A549 (cell line): ENCODE measurements around the gene MYO1C. TPM values are rescaled to one million over a fixed set of nuclear protein-coding genes. Genes with fewer than 3 reads are reported as not detected.

Experiments
- ATAC-seq, 2 experiments: fragments of 200-7000 bp in 1 of 2; fragments of >200 bp in 1 of 2; cut with Nextera tagmentation in 1 of 2; cut with Tn5 transposase in 1 of 2; 3 replicates each; pipeline versions ENCODE4 v1.8.0 to v1.9.1; 2018 to 2020; ENCODE audit warnings: mild to moderate bottlenecking in 1 of 2, moderate library complexity in 1 of 2
- CTCF ChIA-PET: fragments of 300-600 bp; sonication (Branson Sonifier 250); formaldehyde crosslinking; extraction: SDS; loops from one replicate; lab custom pipeline; 2021; ENCODE audit warnings: antibody characterized with exemption, inconsistent platforms; lab: Yijun Ruan, JAX
- POLR2A ChIA-PET: fragments of 350-600 bp; formaldehyde crosslinking; extraction: SDS; loops from one replicate; lab custom pipeline; 2021; ENCODE audit warnings: antibody characterized with exemption, inconsistent platforms; lab: Yijun Ruan, JAX
- DNase-seq, 2 experiments: peaks; one replicate each; pipeline versions ENCODE4 v3.0.0 to v3.0.0-alpha.2; 2011 to 2016; ENCODE audit warnings: low read depth in 1 of 2, low spot score in 1 of 2
- FAIRE-seq: peaks from 2 replicates; lab custom pipeline; 2011; peaks lifted over from hg19 to GRCh38; lab: Jason Lieb, UNC
- H3K27ac ChIP-seq, 2 experiments: fragments of >200 bp; sonication (Bioruptor Twin); formaldehyde crosslinking; 3 replicates each; pipeline ENCODE4 v1.5.1; 2016 to 2017
- H3K4me1 ChIP-seq: fragments of >200 bp; sonication (Bioruptor Twin); formaldehyde crosslinking; 3 replicates; pipeline ENCODE4 v1.6.1; 2016
- H3K4me2 ChIP-seq: fragments of >200 bp; sonication (Bioruptor Twin); formaldehyde crosslinking; 3 replicates; pipeline ENCODE4 v1.6.1; 2016
- H3K4me3 ChIP-seq: fragments of >200 bp; sonication (Bioruptor Twin); formaldehyde crosslinking; 3 replicates; pipeline ENCODE4 v1.5.1; 2016
- H3K9me3 ChIP-seq: fragments of >200 bp; sonication (Bioruptor Twin); formaldehyde crosslinking; 3 replicates; pipeline ENCODE4 v1.6.1; 2016
- CEBPB ChIP-seq, 2 experiments: fragments of >200 bp in 1 of 2; sonication (Bioruptor Twin) in 1 of 2; formaldehyde crosslinking in 1 of 2; IDR thresholded peaks; 2 replicates each; pipeline ENCODE4 v1.6.1; 2012 to 2016
- CHD2 ChIP-seq: fragments of 150-350 bp; IDR thresholded peaks from 2 replicates; pipeline ENCODE4 v1.6.1; 2014; ENCODE audit warnings: low read length; ENCODE audit not compliant: partially characterized antibody
- EHMT2 ChIP-seq: fragments of 200-600 bp; sonication (generic); IDR thresholded peaks from 2 replicates; pipeline ENCODE4 v1.6.1; 2016; ENCODE audit warnings: antibody characterized with exemption, low read depth, mild to moderate bottlenecking, moderate library complexity
- FOSL2 ChIP-seq, 2 experiments: fragments of 450-650 bp in 1 of 2; fragments of >200 bp in 1 of 2; sonication (Bioruptor Twin) in 1 of 2; formaldehyde crosslinking; IDR thresholded peaks; 2 replicates each; pipeline versions ENCODE4 v1.5.0 to v1.6.1; 2016 to 2020; ENCODE audit warnings: mild to moderate bottlenecking in 1 of 2, moderate library complexity in 1 of 2
- FOXS1 ChIP-seq: fragments of 250-450 bp; sonication (Bioruptor Pico); IDR thresholded peaks from 2 replicates; pipeline ENCODE4 v1.5.0; 2020; ENCODE audit warnings: mild to moderate bottlenecking, moderate library complexity
- HEYL ChIP-seq: fragments of 250-450 bp; sonication (Bioruptor Pico); IDR thresholded peaks from 2 replicates; pipeline ENCODE4 v1.8.0; 2021; ENCODE audit warnings: mild to moderate bottlenecking, moderate library complexity
- KDM1A ChIP-seq: fragments of 200-600 bp; sonication (generic); IDR thresholded peaks from 2 replicates; pipeline ENCODE4 v1.6.1; 2016; ENCODE audit warnings: low read depth, mild to moderate bottlenecking
- NFE2L2 ChIP-seq: fragments of 150-350 bp; conservative IDR thresholded peaks from 2 replicates; pipeline ENCODE4 v1.6.1; 2014; ENCODE audit warnings: low read length
- PHF8 ChIP-seq: fragments of 200-600 bp; sonication (generic); IDR thresholded peaks from 2 replicates; pipeline ENCODE4 v1.6.1; 2016; ENCODE audit warnings: low read depth, mild to moderate bottlenecking, antibody characterized with exemption, moderate library complexity, borderline replicate concordance
- RAD21 ChIP-seq, 2 experiments: fragments of >200 bp in 1 of 2; sonication (Bioruptor Twin) in 1 of 2; formaldehyde crosslinking in 1 of 2; IDR thresholded peaks in 1 of 2; conservative IDR thresholded peaks in 1 of 2; 2 replicates in 1 of 2; 3 replicates in 1 of 2; pipeline ENCODE4 v1.6.1; 2012 to 2018; ENCODE audit warnings: inconsistent platforms in 1 of 2
- RCOR1 ChIP-seq: fragments of 150-350 bp; IDR thresholded peaks from 2 replicates; pipeline ENCODE4 v1.6.1; 2014; ENCODE audit warnings: antibody characterized with exemption, low read length, low read depth
- RNF2 ChIP-seq: fragments of 200-600 bp; sonication (generic); IDR thresholded peaks from 2 replicates; pipeline ENCODE4 v1.6.1; 2016; ENCODE audit warnings: low read depth, mild to moderate bottlenecking, antibody characterized with exemption, moderate library complexity, borderline replicate concordance
- SMC3 ChIP-seq: fragments of >200 bp; sonication (Bioruptor Twin); formaldehyde crosslinking; IDR thresholded peaks from 3 replicates; pipeline ENCODE4 v1.6.1; 2018; ENCODE audit warnings: inconsistent platforms
- SREBF2 ChIP-seq: fragments of 450-650 bp; IDR thresholded peaks from 2 replicates; pipeline ENCODE4 v1.6.1; 2014; ENCODE audit warnings: mild to moderate bottlenecking, moderate library complexity
- ZSCAN20 ChIP-seq: fragments of 250-450 bp; sonication (Bioruptor Pico); IDR thresholded peaks from 2 replicates; pipeline ENCODE4 v1.8.0; 2022; ENCODE audit warnings: mild to moderate bottlenecking, moderate library complexity
- WGBS: methylation state at CpG from one replicate; pipeline ENCODE4 v1.1.6; 2017; ENCODE audit errors: missing lambda C conversion rate; 5-methylcytosine and 5-hydroxymethylcytosine counted together
- polyA plus RNA-seq, 4 experiments: library from polyadenylated mRNA; depleted of rRNA in 3 of 4; stranded (reverse); fragments of >200 nt; fragmentation: RNase III in 1 of 4; extraction: RNeasy Plus Mini Kit Qiagen cat#74134 plus additional on column Dnase treatment in 1 of 4; gene quantifications; 2 replicates in 3 of 4; 3 replicates in 1 of 4; pipeline ENCODE4 v1.2.3, GENCODE V29; 2011 to 2017
- TF ChIP-seq, protein P1 (sequence below): fragments of 450-650 bp; IDR thresholded peaks from 2 replicates; pipeline ENCODE4 v1.6.1; 2014; ENCODE audit warnings: antibody characterized with exemption
- TF ChIP-seq, protein P2 (sequence below): fragments of 250-450 bp; sonication (Bioruptor Pico); IDR thresholded peaks from 2 replicates; pipeline ENCODE4 v1.5.0; 2020; ENCODE audit warnings: low read depth, mild to moderate bottlenecking, moderate library complexity
- TF ChIP-seq, protein P3 (sequence below): fragments of 200-600 bp; sonication (generic); IDR thresholded peaks from 2 replicates; pipeline ENCODE4 v1.6.1; 2016; ENCODE audit warnings: antibody characterized with exemption, mild to moderate bottlenecking, moderate library complexity
- TF ChIP-seq, protein P4 (sequence below): IDR thresholded peaks from 2 replicates; pipeline ENCODE4 v1.6.1; 2012
- TF ChIP-seq, protein P5 (sequence below): fragments of >200 bp; sonication (Bioruptor Twin); formaldehyde crosslinking; IDR thresholded peaks from 3 replicates; pipeline ENCODE4 v1.5.1; 2016
- TF ChIP-seq, protein P6 (sequence below): IDR thresholded peaks from 2 replicates; pipeline ENCODE4 v1.6.1; 2012

The MYO1C gene
- polyA plus RNA-seq, 2 of the 4 experiments (the other 2 are of a cell fraction): 101 to 123 TPM

DNA sequence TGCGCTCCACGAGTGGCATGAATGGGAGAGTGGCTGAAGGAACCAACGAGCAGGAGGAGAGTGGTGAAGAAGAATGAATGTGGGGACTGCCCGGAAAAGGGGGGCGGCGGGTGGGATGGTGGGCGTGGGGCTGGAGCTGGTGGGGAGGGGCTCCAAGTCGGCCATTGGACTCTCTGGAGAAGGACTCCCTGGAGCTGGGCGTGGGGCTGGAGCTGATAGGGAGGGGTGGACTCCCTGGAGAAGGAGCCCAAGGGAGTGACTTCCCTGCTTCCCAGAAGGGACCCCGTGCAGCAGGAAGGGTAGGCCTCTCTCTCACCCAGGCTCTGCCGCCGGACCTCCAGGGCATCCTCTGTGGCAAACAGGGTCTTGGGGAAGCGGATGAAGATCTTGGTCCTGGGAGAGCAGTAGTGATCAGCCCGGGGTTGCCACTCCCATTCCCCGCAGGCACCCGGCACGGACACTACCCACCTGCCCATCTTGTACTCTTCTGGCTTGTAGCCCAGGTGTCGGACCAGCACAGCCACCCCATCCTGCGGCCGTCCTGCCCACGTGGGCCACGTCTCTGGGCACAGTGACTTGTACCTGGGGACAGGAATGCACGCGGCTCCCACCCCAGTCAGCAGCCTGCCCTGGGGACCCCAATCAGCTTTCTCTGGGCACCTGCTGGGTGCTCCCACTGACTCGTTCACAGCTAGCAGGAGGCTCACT, 21.6 kb downstream of the MYO1C start (continued):
- TF ChIP-seq, protein P1, sequence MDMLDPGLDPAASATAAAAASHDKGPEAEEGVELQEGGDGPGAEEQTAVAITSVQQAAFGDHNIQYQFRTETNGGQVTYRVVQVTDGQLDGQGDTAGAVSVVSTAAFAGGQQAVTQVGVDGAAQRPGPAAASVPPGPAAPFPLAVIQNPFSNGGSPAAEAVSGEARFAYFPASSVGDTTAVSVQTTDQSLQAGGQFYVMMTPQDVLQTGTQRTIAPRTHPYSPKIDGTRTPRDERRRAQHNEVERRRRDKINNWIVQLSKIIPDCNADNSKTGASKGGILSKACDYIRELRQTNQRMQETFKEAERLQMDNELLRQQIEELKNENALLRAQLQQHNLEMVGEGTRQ: no peak
- TF ChIP-seq, protein P2, sequence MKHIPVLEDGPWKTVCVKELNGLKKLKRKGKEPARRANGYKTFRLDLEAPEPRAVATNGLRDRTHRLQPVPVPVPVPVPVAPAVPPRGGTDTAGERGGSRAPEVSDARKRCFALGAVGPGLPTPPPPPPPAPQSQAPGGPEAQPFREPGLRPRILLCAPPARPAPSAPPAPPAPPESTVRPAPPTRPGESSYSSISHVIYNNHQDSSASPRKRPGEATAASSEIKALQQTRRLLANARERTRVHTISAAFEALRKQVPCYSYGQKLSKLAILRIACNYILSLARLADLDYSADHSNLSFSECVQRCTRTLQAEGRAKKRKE (CRISPR knock-in tag): no peak
- TF ChIP-seq NFE2L2 (no peak), HEYL (CRISPR knock-in tag) (no peak), FOXS1 (CRISPR knock-in tag) (no peak)

DNA sequence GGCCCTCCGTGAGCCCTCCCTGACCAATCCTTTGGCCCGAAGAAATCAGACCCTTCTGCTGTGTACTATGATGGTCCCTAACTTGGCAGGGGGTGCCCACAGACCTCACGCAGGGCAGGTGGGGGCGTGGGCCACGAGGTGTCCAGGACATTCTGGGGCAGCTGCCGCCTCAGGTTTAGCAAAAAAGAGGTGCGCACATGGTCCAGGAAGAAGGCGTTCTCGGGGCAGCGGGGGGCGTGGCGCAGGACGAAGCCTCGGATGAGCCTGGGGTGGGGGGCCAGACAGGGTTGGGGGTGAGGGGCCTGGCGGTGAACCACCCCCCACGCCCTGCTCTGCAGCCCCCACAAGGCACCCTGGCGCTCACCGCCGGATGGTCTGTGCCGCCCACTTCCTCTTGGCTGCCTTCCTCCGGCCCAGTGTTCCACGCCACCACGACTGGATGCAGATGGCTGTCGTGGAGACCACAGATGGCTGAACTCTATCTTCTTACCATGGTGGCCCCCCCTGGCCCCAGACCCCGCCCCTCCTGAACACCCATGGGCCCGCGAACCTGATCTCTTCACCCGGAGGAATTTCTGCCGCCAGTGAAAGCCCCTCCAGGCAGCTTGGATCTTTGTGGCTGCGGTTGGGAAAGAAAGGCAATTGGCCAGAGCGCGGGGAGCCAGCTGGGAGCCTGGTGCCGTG, 22.3 kb downstream of the MYO1C start:
- ChIA-PET POLR2A (no interaction called here), CTCF (interaction anchor here (1.0 to 2.9 kb wide), 3 partner anchors 9 to 105 kb away, joined by 3 to 17 read pairs (median 3); partner anchors contain the start of gene INPP5K)
- no peak overlapping the region for H3K27ac ChIP-seq
- no peak for ATAC-seq
- no peak overlapping the region for H3K4me2 ChIP-seq
- TF ChIP-seq RNF2 (no peak), ZSCAN20 (CRISPR knock-in tag) (no peak), SMC3 (no peak)
- TF ChIP-seq, protein P3, sequence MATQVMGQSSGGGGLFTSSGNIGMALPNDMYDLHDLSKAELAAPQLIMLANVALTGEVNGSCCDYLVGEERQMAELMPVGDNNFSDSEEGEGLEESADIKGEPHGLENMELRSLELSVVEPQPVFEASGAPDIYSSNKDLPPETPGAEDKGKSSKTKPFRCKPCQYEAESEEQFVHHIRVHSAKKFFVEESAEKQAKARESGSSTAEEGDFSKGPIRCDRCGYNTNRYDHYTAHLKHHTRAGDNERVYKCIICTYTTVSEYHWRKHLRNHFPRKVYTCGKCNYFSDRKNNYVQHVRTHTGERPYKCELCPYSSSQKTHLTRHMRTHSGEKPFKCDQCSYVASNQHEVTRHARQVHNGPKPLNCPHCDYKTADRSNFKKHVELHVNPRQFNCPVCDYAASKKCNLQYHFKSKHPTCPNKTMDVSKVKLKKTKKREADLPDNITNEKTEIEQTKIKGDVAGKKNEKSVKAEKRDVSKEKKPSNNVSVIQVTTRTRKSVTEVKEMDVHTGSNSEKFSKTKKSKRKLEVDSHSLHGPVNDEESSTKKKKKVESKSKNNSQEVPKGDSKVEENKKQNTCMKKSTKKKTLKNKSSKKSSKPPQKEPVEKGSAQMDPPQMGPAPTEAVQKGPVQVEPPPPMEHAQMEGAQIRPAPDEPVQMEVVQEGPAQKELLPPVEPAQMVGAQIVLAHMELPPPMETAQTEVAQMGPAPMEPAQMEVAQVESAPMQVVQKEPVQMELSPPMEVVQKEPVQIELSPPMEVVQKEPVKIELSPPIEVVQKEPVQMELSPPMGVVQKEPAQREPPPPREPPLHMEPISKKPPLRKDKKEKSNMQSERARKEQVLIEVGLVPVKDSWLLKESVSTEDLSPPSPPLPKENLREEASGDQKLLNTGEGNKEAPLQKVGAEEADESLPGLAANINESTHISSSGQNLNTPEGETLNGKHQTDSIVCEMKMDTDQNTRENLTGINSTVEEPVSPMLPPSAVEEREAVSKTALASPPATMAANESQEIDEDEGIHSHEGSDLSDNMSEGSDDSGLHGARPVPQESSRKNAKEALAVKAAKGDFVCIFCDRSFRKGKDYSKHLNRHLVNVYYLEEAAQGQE: no peak
- WGBS: 95% methylated on average over 28 of the region's 33 CpGs
- no peak for FAIRE-seq
- DNase-seq: no peak
- no peak overlapping the region for H3K4me3 ChIP-seq
- no peaks in the 10 kb centered on the region for H3K9me3 ChIP-seq
- H3K4me1 ChIP-seq: no peaks in the 10 kb centered on the region

DNA sequence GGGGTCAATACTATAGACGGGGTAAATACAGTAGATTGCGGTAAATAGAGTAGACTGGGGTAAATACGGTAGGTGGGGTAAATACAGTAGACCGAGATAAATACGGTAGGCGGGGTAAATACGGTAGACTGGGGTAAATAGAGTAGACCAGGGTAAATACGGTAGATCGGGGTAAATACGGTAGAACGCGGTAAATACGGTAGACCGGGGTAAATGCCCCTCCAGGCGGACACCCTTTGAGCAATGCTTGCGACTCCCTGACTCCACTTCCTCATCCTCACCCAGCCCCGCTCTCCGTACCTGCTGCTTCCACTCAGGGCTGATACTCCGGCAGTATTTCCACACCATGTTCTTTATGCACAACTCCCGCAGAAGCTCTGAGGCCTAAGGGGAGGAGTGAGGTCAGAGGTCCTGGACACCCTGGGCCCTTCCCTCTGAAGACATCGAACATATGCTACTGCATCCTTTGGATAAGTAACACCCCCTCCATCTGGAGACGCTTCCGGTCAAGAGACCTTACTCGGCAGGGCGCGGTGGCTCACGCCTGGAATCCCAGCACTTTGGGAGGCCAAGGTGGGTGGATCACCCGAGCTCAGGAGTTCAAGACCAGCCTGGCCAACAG, 23.1 kb downstream of the MYO1C start:
- ChIA-PET POLR2A (no interaction called here), CTCF (interaction anchor here (1.0 kb wide), 2 partner anchors 46 to 104 kb away, joined by 3 read pairs; partner anchors contain the start of gene INPP5K)
- Histone ChIP-seq H3K9me3 (no peaks in the 10 kb centered on the region), H3K4me3 (no peak overlapping the region), H3K4me1 (no peaks in the 10 kb centered on the region), H3K4me2 (no peak overlapping the region), H3K27ac (no peak overlapping the region)
- DNase-seq: peak; percentile 93 to 97
- WGBS: 46% methylated on average over 28 of the region's 28 CpGs
- peak; percentile 72 to 88 for ATAC-seq
- FAIRE-seq: peak; percentile 95
- TF ChIP-seq RAD21 (conservative IDR thresholded peaks at IDR 0.05 in 1 of 2, IDR thresholded peaks at IDR 0.05 in 1 of 2): peak in 1 of 2 experiments; percentile 32; a peak in 1 of 5 replicates
- TF ChIP-seq SREBF2: no peak
- TF ChIP-seq, protein P4, sequence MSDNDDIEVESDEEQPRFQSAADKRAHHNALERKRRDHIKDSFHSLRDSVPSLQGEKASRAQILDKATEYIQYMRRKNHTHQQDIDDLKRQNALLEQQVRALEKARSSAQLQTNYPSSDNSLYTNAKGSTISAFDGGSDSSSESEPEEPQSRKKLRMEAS: peak; percentile 83
- peak; percentile 98 for TF ChIP-seq KDM1A
- TF ChIP-seq EHMT2: peak; percentile 61; the same call in 1 of the 2 replicates
- no peak for TF ChIP-seq PHF8
- TF ChIP-seq RCOR1: peak; percentile 98
- peak in 1 of 2 experiments; percentile 47; a peak in 1 of 4 replicates for TF ChIP-seq CEBPB (IDR thresholded peaks at IDR 0.05)
- TF ChIP-seq HEYL (CRISPR knock-in tag): no peak
- TF ChIP-seq CHD2: peak; percentile 77
- no peak for TF ChIP-seq FOSL2 (IDR thresholded peaks at IDR 0.05)
- 0 out of 2 replicates have a peak, but pooled peaks have one; percentile 10 for TF ChIP-seq FOSL2 (CRISPR knock-in tag; IDR thresholded peaks at IDR 0.05)
- TF ChIP-seq, protein P5, sequence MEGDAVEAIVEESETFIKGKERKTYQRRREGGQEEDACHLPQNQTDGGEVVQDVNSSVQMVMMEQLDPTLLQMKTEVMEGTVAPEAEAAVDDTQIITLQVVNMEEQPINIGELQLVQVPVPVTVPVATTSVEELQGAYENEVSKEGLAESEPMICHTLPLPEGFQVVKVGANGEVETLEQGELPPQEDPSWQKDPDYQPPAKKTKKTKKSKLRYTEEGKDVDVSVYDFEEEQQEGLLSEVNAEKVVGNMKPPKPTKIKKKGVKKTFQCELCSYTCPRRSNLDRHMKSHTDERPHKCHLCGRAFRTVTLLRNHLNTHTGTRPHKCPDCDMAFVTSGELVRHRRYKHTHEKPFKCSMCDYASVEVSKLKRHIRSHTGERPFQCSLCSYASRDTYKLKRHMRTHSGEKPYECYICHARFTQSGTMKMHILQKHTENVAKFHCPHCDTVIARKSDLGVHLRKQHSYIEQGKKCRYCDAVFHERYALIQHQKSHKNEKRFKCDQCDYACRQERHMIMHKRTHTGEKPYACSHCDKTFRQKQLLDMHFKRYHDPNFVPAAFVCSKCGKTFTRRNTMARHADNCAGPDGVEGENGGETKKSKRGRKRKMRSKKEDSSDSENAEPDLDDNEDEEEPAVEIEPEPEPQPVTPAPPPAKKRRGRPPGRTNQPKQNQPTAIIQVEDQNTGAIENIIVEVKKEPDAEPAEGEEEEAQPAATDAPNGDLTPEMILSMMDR: no peak
- TF ChIP-seq, protein P6, sequence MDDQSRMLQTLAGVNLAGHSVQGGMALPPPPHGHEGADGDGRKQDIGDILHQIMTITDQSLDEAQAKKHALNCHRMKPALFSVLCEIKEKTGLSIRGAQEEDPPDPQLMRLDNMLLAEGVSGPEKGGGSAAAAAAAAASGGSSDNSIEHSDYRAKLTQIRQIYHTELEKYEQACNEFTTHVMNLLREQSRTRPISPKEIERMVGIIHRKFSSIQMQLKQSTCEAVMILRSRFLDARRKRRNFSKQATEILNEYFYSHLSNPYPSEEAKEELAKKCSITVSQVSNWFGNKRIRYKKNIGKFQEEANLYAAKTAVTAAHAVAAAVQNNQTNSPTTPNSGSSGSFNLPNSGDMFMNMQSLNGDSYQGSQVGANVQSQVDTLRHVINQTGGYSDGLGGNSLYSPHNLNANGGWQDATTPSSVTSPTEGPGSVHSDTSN: peak; percentile 64; the same call in 1 of the 2 replicates
- TF ChIP-seq NFE2L2: 0 out of 2 replicates have a peak, but pooled peaks have one; percentile 24
- peak; percentile 41; the same call in 2 of the 3 replicates for TF ChIP-seq SMC3
